AG09309 (cell line): Measurements from ENCODE around the gene NLGN1.
A peak's percentile ranks its signal among the peaks of the same experiment; 100 is the strongest.

Source experiments
- DNase-seq: peaks from one replicate; pipeline ENCODE4 v3.0.0-alpha.2; 2010; ENCODE audit warnings: low read depth
- H3K4me3 ChIP-seq: 2 replicates; pipeline ENCODE4 v1.5.1; 2011; ENCODE audit warnings: mild to moderate bottlenecking, low read depth, low read length, moderate library complexity; ENCODE audit not compliant: control insufficient read depth
- TF ChIP-seq, protein P1 (sequence below): IDR thresholded peaks from 2 replicates; pipeline ENCODE4 v1.5.1; 2011; ENCODE audit warnings: mild to moderate bottlenecking, low read depth, low read length, inconsistent platforms; ENCODE audit not compliant: insufficient read depth, control insufficient read depth; ENCODE audit errors: missing control alignments

Gene NLGN1

GRCh38 chr3:173826416-173826815, 428.9 kb downstream of the NLGN1 start:
- TF ChIP-seq, protein P1, sequence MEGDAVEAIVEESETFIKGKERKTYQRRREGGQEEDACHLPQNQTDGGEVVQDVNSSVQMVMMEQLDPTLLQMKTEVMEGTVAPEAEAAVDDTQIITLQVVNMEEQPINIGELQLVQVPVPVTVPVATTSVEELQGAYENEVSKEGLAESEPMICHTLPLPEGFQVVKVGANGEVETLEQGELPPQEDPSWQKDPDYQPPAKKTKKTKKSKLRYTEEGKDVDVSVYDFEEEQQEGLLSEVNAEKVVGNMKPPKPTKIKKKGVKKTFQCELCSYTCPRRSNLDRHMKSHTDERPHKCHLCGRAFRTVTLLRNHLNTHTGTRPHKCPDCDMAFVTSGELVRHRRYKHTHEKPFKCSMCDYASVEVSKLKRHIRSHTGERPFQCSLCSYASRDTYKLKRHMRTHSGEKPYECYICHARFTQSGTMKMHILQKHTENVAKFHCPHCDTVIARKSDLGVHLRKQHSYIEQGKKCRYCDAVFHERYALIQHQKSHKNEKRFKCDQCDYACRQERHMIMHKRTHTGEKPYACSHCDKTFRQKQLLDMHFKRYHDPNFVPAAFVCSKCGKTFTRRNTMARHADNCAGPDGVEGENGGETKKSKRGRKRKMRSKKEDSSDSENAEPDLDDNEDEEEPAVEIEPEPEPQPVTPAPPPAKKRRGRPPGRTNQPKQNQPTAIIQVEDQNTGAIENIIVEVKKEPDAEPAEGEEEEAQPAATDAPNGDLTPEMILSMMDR: no peak
- no peak for DNase-seq
- no peak overlapping the region for H3K4me3 ChIP-seq

GRCh38 chr3:173826901-173827609, 429.5 kb downstream of the NLGN1 start:
- TF ChIP-seq, protein P1: no peak
- peak; percentile 10 for DNase-seq
- H3K4me3 ChIP-seq: no peak overlapping the region

GRCh38 chr3:173838644-173839043, 441.1 kb downstream of the NLGN1 start:
- TF ChIP-seq, protein P1: no peak
- DNase-seq: no peak

GRCh38 chr3:173839859-173840258, 442.3 kb downstream of the NLGN1 start:
- no peak overlapping the region for H3K4me3 ChIP-seq
- DNase-seq: no peak
- TF ChIP-seq, protein P1: no peak

More at GRCh38 chr3:173838644-173839043, 441.1 kb downstream of the NLGN1 start:
- H3K4me3 ChIP-seq: no peak overlapping the region

DNA sequence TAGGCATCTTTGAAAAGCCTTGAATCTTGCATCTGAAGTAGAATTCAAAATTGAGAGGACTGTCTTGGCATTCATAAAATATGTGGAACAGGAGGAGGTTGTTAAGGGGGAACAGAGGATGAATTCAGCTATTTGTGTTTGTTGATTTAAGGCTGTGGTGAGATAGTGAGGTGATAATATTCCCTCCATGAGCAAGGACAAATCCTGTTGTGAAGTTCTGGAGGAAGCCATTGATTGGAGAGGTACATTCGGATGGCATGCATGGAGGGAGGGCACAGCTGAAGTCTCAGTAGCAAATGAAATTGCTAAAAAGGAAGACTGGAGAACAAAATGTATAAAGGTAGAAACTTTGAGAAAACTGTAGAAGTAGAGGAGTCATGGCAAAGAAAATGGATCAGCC, 443.8 kb downstream of the NLGN1 start:
- TF ChIP-seq, protein P1: no peak
- DNase-seq: no peak

GRCh38 chr3:173843060-173843459, 445.5 kb downstream of the NLGN1 start:
- TF ChIP-seq, protein P1: no peak
- no peak overlapping the region for H3K4me3 ChIP-seq
- no peak for DNase-seq

More for the DNA sequence above, 443.8 kb downstream of the NLGN1 start:
- no peak overlapping the region for H3K4me3 ChIP-seq
